ENCODE data around the gene LRRC45.
"Not testable (repeated sequence)": the region's sequence is repeated elsewhere in the genome, so short reads cannot be mapped to it uniquely, and the experiment has no call there.

The LRRC45 gene

DNA sequence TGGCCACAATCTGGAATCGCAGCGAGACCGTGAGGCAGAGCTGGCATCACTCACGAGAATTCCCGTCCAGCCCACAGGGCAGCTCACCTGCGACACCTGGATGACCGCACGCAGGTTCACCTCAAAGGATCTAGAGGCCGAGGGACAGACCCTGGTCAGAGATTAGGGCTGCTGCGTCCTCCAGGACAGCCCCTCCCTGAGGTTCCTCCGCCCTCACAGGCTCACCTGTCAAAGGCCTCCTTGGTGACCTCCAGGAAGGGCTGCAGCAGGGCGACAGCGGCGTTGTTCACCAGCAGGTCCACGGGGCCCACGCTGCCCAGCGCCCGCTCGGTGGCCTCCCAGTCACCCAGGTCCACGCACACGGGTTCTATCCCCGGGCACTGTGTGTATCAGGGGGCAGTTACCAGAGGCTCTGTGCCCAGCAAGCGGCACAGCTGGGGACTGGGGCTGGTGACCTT is 13.6 kb downstream of the LRRC45 start:
- DNase-seq, result no peak

DNA sequence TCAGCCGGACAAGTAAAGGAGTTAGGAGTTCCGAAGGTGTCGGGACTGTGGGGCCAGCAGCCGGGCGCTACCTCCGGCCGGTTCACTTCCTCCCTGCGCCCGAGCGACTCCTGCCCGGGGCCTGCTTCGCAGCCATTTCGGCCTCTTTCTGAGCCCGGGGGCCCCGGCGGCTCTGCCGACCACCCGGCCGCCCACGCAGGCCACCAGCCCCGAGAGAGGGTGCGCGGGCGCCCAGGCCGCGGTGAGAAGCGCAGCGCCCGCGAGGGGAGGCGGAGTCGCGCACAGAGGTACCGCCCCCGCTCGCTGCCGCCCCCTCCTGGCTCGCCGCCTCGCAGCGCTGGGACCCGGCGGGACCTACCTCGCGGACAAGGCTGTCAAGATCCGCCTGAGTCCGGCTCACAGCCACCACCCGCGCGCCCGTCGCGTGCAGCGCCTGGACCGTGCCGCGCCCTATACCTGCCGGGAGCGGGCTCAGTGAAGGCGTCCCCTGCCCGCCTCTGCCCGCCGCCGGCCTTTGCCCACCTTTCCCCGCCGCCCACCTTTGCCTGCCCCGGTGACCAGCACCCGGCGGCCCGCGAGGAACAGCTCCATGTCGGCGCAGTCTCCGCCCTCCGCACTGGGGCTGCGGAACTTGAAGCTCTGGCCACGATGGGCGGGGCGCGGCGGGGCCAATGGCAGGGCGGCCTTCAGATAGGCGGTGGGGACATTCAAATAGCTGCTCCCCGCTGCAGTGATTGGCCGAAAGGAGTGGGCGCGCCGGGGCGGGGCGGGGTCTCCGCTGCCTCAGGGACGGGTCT is 14.2 kb downstream of the LRRC45 start, which contains the start of gene DCXR:
Gene DCXR (minus strand): TSS at position 606 of the 797 bp plus-strand sequence. CDS start 15 bp downstream, at position 591.
- peak; percentile 98 for DNase-seq

DNA sequence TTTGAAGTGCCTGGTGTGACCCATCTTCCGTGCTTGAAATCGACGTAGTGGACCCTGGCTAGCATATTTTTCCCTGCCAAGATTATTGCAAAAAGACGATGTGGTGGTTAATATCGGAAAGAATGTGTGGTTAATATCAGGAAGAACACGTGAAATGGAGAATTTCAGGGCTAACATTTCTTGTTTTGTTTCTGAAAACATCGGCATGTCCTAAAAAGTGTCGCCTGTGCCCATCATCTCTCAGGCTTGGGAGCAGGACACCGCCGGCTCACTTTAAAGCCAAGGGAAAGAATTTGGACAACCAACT is 14.7 kb downstream of the LRRC45 start:
- no peak for DNase-seq

DNA sequence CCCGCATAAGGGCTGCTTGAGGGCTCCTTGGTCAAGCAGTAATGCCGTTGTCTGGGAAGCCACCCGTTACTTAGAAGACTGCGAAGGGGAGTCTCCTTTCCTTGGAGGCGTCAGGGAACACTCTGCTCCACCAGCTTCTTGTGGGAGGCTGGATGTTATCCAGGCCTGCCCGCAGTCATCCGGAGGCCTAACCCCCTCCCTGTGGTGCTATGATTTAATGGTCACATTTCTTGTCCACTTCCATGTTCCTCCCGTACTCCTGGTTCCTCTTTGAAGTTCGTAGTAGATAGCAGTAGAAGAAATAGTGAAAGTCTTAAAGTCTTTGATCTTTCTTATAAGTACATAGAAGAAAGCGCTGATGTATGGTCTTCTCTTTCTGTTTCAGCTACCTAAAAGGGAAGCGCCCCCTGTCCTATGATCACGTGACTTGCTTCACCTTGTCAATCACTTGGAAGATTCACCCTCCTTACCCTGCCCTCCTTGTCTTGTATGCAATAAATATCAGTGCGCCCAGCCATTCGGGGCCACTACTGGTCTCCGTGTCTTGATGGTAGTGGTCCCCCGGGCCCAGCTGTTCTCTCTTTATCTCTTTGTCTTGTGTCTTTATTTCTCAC is 15.8 kb downstream of the LRRC45 start:
- DNase-seq, result not testable (repeated sequence)

DNA sequence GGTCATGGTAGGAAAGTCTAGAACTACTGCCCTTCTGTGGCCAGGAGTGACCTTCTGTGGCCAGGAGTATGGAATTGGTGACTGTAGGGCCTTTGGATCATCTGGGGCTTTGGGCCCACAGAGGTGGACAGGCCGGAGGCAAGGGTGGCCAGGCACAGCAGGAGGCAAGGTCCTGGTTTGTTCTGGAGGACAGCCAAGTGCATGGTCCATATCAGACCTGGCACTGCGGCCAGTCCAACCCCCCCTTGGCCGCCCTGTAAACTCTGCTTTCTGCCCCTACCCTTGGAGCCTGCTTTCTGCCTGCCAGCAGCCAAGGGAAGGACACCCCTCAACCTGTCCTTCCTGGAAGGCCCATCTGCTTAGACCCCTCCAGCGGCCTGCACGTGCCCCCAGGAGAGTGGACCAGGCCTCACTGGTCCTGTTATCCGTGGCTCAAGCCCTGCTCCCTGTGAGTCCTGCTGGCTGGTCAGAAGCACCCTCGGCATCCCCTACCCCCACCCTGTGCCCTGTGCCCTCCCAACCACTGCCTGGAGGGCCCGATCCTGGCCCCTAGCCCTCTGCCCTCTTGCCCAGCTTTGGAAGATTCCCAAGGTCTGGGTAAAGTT is 16.7 kb downstream of the LRRC45 start:
- DNase-seq, result no peak

DNA sequence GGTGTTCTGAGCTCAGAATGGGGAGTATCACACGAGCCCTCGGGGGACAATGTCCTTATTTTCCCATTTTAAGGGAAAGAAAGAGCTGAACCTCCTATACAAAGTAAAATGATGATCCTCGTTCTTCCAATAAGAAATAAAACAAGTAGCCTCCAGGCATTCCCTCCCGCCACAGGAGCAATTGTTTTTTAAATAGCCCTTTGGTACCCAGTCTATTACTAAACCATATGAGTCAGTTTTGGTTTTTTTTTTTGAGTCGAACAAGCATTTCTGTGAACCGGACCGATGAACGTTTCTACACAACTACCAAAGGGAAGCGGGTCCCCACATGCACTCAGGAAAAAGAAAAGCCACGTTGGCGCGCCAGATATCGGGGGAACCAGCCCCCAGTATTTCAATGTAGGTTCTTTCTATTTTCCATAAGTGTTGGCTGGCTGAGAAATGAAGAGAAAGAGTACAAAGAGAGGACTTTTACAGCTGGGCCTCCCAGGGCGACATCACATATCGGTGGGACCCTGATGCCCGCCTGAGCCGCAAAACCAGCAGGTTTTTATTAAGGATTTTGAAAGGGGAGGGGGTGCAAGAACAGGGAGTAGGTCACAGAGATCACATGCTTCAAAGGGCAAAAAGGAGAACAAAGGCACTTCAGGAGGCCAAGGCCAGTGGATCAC is 18.2 kb downstream of the LRRC45 start:
- DNase-seq, result no peak

DNA sequence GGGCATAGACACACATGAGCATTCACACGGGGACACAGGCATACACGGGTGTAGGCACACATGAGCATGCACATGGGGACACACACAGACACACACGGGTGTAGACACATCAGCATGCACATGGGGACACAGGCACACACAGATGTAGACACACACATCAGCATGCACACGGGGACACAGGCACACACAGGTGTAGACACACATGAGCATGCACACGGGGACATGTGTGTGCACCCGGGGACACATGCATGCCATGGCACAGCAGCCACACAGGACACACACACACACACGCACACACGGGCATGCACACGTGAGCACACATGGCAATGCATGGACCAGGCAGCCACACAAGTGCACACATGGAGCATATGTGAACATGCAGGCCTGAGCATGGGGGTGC is 19.5 kb downstream of the LRRC45 start:
- no peak for DNase-seq

DNA sequence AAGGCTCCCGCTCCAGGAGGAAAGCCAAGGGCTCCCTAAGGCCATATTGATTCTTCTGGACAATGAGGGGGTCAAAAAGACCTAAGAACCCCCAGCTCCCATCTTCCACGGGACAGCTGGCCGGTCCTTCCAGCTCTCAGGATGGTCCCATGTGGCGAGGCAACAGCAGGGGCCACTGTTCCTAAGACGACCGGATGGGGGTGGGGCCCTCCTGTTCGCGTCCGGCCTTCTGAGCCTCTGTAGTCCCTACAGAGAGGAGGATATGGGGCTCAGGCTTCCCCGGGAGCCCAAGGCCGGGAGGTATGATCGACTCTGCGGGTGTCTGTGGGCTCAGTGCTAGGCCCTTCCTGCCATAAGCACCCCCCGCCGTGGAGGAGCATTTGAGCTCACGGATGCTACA is 20.4 kb downstream of the LRRC45 start:
- DNase-seq, result no peak

DNA sequence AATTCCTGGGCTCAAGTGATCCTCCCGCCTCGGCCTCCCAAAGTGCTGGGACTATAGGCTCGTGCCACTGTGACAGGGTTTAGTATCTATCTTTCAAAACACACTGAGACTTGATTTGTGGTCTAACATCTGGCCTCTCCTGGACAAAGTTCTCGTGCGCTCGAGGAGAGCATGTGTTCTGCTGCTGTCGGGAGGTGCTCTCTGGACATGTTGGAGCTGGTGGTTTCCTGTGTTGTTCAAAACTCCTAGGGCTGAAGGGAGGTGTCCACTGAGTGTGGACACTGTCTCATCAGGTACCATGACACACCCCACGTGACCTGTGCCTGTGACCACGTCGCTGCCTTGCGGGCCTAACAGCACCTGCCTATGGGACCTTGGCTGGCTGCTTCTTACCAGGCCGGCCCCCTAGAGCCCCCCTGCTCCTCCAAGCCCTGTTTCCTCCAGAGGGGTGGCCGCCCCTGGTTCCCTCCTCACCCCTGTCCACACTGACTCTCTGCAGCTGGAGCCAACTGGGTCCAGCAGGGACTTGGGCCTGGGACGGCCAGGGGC is 22.9 kb downstream of the LRRC45 start:
- DNase-seq, result no peak

DNA sequence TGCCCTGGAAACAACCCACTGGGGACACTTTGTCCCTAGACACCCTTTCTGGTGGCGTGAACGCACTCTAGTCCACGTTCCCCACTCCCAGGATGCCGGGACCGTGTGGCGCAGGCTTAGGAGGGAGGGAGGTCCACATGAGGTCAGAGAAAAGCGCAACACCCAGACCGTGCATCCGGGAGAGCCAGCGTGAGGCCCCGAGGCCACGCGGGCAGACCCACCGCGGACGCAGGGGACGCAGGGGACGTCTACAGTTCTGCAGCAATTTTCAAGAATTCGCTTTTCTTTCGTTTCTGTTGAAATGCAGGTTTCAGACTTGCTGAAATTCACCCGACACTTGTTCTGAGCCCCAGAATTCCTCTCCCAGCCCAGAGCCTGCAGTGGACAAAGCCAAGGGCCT is 23.8 kb downstream of the LRRC45 start:
- no peak for DNase-seq

DNA sequence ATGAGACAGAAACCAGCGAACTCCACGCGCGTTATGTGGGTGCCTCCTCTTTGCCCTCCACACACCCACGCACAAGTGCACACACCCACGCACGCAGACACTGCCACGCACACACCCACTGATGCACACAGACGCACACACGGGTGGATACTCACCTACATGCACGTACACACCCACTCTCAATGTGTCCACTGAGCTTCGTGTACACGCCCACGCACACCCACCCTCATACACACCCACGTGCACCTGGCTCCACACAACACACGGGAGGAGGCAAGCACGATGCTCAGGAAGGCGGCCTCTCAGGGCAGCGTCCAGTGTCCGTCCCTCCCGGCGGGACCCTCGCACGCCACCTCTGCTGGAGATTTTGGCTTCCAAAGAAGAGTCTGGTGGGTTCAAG is 24.3 kb downstream of the LRRC45 start:
- no peak for DNase-seq

DNA sequence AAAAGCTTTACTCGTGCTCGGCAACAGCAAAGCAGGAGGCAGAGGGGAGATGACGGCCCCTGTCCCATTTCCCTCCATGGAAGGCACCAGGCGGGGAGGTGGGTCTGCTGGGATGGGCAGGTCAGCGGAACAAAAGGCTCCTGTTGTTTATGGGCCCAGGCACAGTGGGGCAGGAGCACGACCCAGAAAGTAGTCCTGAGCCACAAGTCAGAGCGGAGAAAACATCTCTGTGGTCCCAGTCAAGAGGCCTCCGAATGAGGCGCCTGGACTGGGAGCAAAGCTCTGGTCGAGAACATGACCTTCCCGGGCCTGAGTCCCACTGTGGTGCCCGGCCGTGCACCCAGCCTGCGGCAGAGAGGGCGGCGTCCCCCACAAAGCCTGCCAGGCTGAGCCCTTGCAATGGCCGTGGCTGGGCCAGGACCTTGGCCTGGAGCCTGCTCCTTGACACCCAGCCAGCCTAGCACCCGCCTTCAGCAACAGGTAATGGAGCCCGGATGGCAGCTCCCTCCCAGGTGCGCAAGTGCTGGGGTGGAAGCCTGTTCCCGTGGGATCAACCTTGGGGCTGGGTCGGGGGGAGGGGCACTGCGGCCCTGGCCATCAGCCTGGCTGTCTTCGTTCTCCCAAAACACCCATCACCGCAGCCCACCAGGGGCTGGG is 24.9 kb downstream of the LRRC45 start:
- DNase-seq, result no peak

DNA sequence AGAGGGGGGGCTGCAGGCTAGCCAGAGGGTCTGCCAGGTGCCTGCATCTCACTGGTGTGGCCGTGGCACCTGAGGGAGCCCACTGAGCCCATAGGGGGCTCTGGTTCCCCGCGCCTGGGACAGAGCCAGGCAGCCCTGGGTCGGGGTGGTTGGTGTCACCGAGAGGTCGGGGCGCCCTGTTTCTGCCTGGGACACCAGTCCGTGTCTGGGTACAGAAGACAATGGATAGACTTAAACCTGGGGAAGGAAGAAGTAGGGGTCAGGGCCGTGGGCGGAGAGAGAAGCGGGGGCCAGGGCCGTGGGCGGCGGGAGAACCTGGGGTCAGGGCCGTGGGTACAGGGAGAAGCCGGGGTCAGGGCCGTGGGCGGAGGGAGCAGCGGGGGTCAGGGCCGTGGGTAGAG is 25.5 kb downstream of the LRRC45 start:
- DNase-seq, result no peak

DNA sequence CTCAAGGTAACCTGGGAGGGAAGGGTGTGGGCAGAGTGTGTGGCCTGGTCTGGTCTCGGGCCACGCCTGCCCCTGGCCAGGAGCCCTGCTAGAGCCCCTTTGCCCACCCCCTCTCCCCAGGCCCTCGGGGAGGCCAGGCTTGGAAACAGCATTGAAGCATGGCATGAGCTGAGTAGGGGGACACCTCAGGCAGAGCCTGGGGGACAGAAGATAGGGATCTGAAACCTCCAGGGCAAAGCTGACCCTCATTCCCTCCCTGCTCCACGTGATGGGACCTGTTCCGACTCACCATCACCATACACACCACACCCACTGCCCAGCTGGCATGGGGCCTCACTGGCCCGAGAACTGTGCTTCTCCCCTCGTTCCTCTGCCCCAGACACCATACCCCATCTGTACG is 26.0 kb downstream of the LRRC45 start:
- DNase-seq, result no peak

DNA sequence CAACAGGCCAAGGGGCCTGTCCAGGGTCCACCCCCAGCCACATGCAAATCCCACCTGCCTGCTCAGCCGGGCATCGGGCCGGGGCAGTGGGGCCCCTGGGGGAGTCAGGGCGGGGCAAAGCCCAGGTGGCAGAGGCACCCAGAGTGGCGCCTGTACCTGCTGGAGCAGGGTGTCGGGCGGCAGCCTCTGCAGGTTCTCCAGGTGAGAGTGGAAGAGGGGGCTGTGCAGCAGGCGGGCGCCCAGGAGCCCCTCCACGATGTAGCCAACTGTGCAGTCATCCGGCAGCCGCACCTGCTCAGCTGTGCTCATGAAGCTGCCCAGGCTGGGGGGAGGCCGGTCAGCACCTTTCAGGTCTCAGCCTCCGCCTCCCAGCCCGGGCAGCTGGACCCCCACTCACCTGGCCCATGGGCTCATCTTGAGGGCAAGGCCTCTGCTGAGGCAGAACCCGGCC is 26.4 kb downstream of the LRRC45 start:
- peak; percentile 2 for DNase-seq

DNA sequence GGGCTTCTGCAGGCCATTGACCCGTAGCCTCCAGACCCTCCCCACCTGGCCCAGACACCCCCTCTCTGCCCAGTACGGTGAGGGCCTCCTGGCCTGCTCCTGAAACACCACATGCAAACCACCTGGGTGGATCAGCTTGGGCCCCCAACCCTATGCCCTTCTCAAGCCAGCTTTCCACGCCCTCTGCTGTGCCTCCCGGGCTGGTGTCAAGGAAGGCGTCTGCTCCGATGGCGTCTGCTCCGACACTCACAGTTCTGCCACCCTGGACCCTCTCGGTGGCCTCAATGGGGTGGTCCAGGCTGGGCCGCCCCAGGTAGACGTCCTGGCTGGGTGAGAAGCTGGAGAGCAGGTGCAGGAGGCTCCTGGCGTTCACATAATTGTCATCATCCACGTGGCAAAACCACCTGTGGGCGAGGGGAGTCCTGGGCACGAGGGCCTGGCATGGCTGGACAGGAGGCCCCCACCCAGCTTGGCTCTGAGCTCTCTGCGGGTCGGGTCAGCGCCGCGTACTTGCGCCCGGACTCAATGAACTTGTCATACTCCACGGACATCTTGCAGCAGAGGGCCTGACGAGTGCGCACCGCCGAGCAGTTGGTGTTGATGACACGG is 27.2 kb downstream of the LRRC45 start:
- DNase-seq, result no peak

DNA sequence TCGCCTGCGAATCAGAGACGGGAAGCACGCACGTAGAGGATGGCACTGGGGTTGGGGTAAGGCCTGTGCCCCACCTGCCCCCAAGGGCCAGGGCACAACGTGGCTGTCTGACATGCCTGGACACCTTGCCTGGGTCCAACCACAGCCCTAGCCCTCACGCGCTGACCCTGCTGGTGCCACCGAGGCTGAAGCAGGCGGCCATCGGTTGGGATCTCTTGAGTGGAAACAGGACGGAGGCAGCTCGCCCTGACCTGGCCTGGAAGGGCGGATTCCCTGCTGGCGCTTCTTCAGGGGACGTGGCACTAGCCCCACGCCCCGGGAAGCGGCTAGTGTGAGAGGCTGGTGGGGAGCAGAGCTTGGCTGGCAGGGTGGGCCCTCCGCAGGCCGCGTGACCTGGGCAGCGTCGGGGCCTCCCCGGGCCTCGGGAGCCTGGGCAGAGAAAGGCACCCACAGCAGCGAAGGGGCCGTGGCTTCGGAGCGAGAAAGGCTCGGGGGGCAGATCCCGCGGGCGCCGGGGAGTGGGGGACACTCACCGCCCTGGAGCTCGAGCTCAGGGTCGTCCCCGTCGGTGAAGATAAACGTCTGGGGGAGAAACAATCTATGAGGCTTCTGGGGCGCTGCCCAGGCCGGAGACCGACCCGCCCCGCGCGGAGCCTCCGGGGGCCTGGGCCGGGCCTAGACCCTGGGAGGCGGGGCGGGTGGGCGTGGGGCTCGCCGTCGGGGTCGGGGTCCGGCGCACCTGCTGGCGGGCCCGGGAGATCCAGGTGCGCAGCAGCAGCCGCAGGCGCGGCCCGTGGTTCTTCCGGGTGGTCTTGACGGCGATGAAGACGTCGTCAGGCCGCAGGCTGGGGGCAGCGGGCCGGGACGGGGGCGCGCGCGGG is 27.9 kb downstream of the LRRC45 start:
- DNase-seq, result no peak

DNA sequence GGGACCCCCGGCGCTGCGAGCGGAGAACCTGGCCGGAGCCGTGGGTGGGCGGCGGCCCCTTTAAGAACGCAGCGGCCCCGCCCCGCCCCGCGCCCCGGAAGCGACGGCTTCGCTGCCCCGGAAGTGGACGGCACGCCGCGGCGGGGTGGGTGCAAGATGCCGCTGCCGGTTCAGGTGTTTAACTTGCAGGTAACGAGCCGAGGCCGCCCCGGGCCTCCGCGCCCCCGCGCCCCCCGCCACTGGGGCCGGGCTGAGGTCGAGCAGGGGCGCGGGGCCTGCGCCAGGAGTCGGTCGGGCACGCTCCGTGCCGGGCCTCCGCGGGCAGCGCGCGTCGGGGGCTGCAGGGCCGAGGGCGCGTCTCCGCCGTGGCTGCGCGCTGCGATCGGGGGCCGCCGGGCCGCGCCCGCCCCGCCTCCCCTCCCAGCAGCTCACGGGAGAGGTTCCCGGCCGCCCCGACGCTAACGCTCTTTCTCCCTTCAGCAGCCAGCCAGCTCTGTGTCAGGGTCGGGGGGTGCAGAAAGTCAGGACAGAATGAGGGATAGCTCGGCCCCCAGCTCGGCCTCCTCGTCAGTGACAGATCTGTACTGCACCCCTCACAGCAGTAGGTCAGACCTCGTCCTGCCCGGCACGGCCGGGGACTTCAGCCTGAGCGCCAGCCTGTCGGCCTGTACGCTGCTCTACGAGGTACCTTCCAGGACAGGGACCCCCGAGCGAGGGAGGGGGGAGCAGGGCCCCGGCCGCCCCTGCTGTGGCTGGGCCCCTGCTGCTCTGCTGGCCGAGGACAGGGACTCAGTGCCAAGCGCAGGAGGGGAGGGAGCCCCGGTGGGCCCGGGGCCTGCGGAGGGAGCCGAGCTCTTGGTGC is 28.9 kb downstream of the LRRC45 start, which contains the start of the genes GPS1 and RFNG:
Gene GPS1 (plus strand): TSS at position 123 of the 862 bp plus-strand sequence. CDS start 34 bp downstream, at position 157.
Gene RFNG (minus strand): TSS at position 36 of the 862 bp plus-strand sequence. CDS start 45 bp downstream, outside the sequence.
- DNase-seq, result peak; percentile 92

DNA sequence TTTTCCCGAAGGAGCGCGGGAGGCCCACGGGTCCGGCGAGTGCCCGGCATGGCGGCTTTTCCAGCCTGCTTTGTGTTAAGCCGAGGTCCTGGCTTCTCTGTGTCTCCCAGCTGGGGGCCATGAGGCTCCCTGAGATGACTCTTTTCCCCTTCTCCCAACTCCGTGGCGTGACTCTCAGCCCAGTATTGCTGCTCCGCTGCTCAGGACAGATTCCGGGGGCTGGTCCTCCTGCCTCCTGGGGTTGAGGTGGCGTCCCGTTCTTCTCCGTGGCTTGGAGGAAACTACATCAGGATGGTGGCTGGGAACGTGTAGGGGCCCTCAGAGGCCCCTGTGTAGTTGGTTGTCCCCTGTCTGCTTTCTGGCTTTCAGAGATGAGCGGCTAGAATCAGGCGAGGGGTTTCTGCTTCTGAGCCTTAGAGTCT is 29.5 kb downstream of the LRRC45 start:
- DNase-seq, result peak; percentile 2

DNA sequence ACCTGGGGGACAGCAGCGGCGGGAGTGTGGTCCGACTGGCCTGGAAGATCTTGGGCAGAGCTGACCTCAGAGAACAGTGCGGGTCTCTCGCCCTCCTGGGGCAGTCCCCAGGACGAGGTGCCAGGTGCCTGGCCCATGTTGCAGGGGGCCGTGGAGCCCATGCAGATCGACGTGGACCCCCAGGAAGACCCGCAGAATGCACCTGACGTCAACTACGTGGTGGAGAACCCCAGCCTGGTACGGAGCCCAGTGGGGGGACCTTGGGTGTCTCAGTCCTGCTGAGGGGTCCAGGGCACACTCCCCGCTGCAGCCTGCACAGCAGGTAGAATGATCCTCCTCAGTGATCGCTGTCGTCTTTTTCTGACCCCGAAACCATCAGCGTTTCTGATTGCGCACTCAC is 30.0 kb downstream of the LRRC45 start:
- no peak for DNase-seq

Data from stimulated activated CD4-positive, alpha-beta T cell treated with anti-CD3 and anti-CD28 coated beads, Interleukin-15, amount 100 ng/mL, for 24 hours (primary cell).